ENCODE results near the gene MNT. TPM values are rescaled to one million over a fixed set of nuclear protein-coding genes. Genes with fewer than 3 reads are reported as not detected.
"Not testable (repeated sequence)": the region's sequence is repeated elsewhere in the genome, so short reads cannot be mapped to it uniquely, and the experiment has no call there.

MNT gene
- 10 to 100 TPM; 19.7 to 31.9 TPM for total RNA-seq
- polyA plus RNA-seq (ENCODE audit: insufficient read length in 6 of 6), result 10 to 100 TPM; 10.9 to 20.5 (median 14.8) TPM
- long read RNA-seq, donor 1, full-length matches to known transcripts, result 12 of 24 reads
- long read RNA-seq, donor 1, partial matches to known transcripts, result 12 of 24 reads
- long read RNA-seq, donor 1, other reads (novel, unspliced or antisense), result 0 of 24 reads
- long read RNA-seq, donor 2, full-length matches to known transcripts, result 8 of 31 reads
- long read RNA-seq, donor 2, partial matches to known transcripts, result 23 of 31 reads
- long read RNA-seq, donor 2, other reads (novel, unspliced or antisense), result 0 of 31 reads
- long read RNA-seq, donor 3, full-length matches to known transcripts, result 6 of 6 reads
- long read RNA-seq, donor 3, partial matches to known transcripts, result 0 of 6 reads
- long read RNA-seq, donor 3, other reads (novel, unspliced or antisense), result 0 of 6 reads
- long read RNA-seq, donor 4, result 0 reads
- long read RNA-seq, donor 5, full-length matches to known transcripts, result 4 of 12 reads
- long read RNA-seq, donor 5, partial matches to known transcripts, result 8 of 12 reads
- long read RNA-seq, donor 5, other reads (novel, unspliced or antisense), result 0 of 12 reads
- long read RNA-seq, donor 6, full-length matches to known transcripts, result 3 of 3 reads
- long read RNA-seq, donor 6, partial matches to known transcripts, result 0 of 3 reads
- long read RNA-seq, donor 6, other reads (novel, unspliced or antisense), result 0 of 3 reads
- long read RNA-seq, donor 7, full-length matches to known transcripts, result 4 of 4 reads
- long read RNA-seq, donor 7, partial matches to known transcripts, result 0 of 4 reads
- long read RNA-seq, donor 7, other reads (novel, unspliced or antisense), result 0 of 4 reads
- long read RNA-seq, donor 8, full-length matches to known transcripts, result 13 of 28 reads
- long read RNA-seq, donor 8, partial matches to known transcripts, result 15 of 28 reads
- long read RNA-seq, donor 8, other reads (novel, unspliced or antisense), result 0 of 28 reads
- long read RNA-seq, donor 9, result 0 reads
- long read RNA-seq, donor 10, partial matches to known transcripts, result 0 of 1 reads
- long read RNA-seq, donor 10, other reads (novel, unspliced or antisense), result 1 of 1 reads
- long read RNA-seq, donor 11, result 0 reads
- long read RNA-seq, donor 12, full-length matches to known transcripts, result 4 of 12 reads
- long read RNA-seq, donor 12, partial matches to known transcripts, result 8 of 12 reads
- long read RNA-seq, donor 12, other reads (novel, unspliced or antisense), result 0 of 12 reads

GRCh38 chr17:2400877-2401425 is at the start of gene MNT:
Gene MNT (minus strand): TSS chr17:2401060. CDS start chr17:2400712, 348 bp downstream.
- ATAC-seq, result peak; percentile 66
- Histone ChIP-seq H3K36me3 (no peaks in the 10 kb centered on the region), H3K27me3 (no peaks in the 10 kb centered on the region), H3K4me3 (peak within 1 kb of the TSS; percentile 70 to 92), H3K4me1 (peaks cover 30 to 72% of the 10 kb centered on the region in 2 donors), H3K9me3 (no peaks in the 10 kb centered on the region), H3K27ac (peak within 1 kb of the TSS; percentile 99 to 100)
- peak in 3 of 4 donors; percentile 94 to 98 (median 95) for DNase-seq
- intact Hi-C loops (cut with DNase I), result no loop called here
- no peak for TF ChIP-seq CTCF (IDR thresholded peaks at IDR 0.05)

GRCh38 chr17:2450016-2450650 is 49.3 kb upstream of the MNT start:
- no peaks in the 10 kb centered on the region for H3K27me3 ChIP-seq
- ATAC-seq (no peak), DNase-seq (no peak)
- H3K27ac ChIP-seq, result no peak overlapping the region
- intact Hi-C loops (cut with DNase I), result no loop called here
- no peak for TF ChIP-seq CTCF (IDR thresholded peaks at IDR 0.05)
- no peak overlapping the region for H3K4me3 ChIP-seq
- peaks cover 0 to 4% of the 10 kb centered on the region in 2 donors for H3K9me3 ChIP-seq
- H3K4me1 ChIP-seq, result peaks cover 0 to 17% of the 10 kb centered on the region in 2 donors
- peaks cover 0 to 10% of the 10 kb centered on the region in 2 donors for H3K36me3 ChIP-seq

GRCh38 chr17:2449486-2449885 is 48.6 kb upstream of the MNT start:
- peaks cover 0 to 9% of the 10 kb centered on the region in 2 donors for H3K36me3 ChIP-seq
- H3K27ac ChIP-seq, result no peak overlapping the region
- H3K4me3 ChIP-seq, result no peak overlapping the region
- TF ChIP-seq CTCF (IDR thresholded peaks at IDR 0.05), result no peak
- peaks cover 0 to 4% of the 10 kb centered on the region in 2 donors for H3K9me3 ChIP-seq
- H3K27me3 ChIP-seq, result no peaks in the 10 kb centered on the region
- no peak for ATAC-seq
- no peak for DNase-seq
- peaks cover 0 to 17% of the 10 kb centered on the region in 2 donors for H3K4me1 ChIP-seq
- intact Hi-C loops (cut with DNase I), result no loop called here

GRCh38 chr17:2447479-2447878 is 46.6 kb upstream of the MNT start:
- H3K27ac ChIP-seq; H3K27me3 ChIP-seq; ATAC-seq; H3K9me3 ChIP-seq; DNase-seq; intact Hi-C loops (cut with DNase I); H3K36me3 ChIP-seq; H3K4me3 ChIP-seq: not testable (repeated sequence)
- H3K4me1 ChIP-seq, result peaks cover 0 to 17% of the 10 kb centered on the region in 2 donors

GRCh38 chr17:2445638-2446037 is 44.8 kb upstream of the MNT start:
- Histone ChIP-seq H3K27me3 (no peaks in the 10 kb centered on the region), H3K36me3 (peaks cover 0 to 6% of the 10 kb centered on the region in 2 donors), H3K4me3 (no peak overlapping the region), H3K9me3 (peaks cover 0 to 4% of the 10 kb centered on the region in 2 donors), H3K4me1 (peaks cover 0 to 8% of the 10 kb centered on the region in 2 donors), H3K27ac (no peak overlapping the region)
- no peak for DNase-seq
- ATAC-seq, result no peak
- intact Hi-C loops (cut with DNase I), result no loop called here
- no peak for TF ChIP-seq CTCF (IDR thresholded peaks at IDR 0.05)
